ENCODE results near the gene DLK1. TPM values are rescaled to one million over a fixed set of nuclear protein-coding genes. Genes with fewer than 3 reads are reported as not detected.

DLK1 gene
- total RNA-seq, 2 donors from 2014 or later: not detected

DNA sequence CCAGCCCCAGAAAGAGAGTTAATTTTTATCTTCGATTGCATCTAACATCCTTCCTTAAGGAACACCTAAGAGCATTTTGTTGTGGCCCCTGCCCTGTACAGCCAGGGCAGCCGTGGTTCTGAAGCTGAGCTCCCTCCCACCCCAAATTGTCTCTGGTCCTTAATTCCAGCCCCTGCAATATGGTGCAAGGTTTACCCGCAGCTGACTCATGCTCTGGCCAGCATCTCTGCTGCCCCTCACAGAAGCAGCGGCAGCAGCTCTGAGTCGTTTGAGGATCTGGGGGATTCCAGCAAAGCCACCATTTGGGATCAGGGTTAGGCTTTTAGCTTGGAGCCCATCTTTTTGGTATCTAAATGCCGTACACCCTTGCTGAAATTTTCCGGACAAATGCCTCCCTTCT is 3.3 kb downstream of the DLK1 start:
- H3K9me3 ChIP-seq: no peaks in the 10 kb centered on the region
- H3K4me3 ChIP-seq: no peak overlapping the region
- H3K27me3 ChIP-seq (replicated peaks; ENCODE audit: insufficient read depth): no peaks in the 10 kb centered on the region
- H3K4me1 ChIP-seq (ENCODE audit: control insufficient read depth in 1 of 2, low read depth in 2 of 2): no peaks in the 10 kb centered on the region
- H3K36me3 ChIP-seq: no peaks in the 10 kb centered on the region
- ATAC-seq (ENCODE audit: insufficient number of reproducible peaks, low FRiP score, low read depth) (no peak), DNase-seq (ENCODE audit: low spot score) (no peak)
- TF ChIP-seq CTCF (IDR thresholded peaks at IDR 0.05): no peak
- H3K27ac ChIP-seq: no peak overlapping the region

- no peak for DNase-seq (ENCODE audit: low spot score)
- no peak overlapping the region for H3K4me3 ChIP-seq
- H3K36me3 ChIP-seq: no peaks in the 10 kb centered on the region
- H3K27ac ChIP-seq: no peak overlapping the region
- no peaks in the 10 kb centered on the region for H3K9me3 ChIP-seq
- no peaks in the 10 kb centered on the region for H3K4me1 ChIP-seq (ENCODE audit: control insufficient read depth in 1 of 2, low read depth in 2 of 2)
- no peak for TF ChIP-seq CTCF (IDR thresholded peaks at IDR 0.05)
- ATAC-seq (ENCODE audit: insufficient number of reproducible peaks, low FRiP score, low read depth): no peak
- no peaks in the 10 kb centered on the region for H3K27me3 ChIP-seq (replicated peaks; ENCODE audit: insufficient read depth)
These were observed 3.9 kb downstream of the DLK1 start for GRCh38 chr14:100730581-100730980.

DNA sequence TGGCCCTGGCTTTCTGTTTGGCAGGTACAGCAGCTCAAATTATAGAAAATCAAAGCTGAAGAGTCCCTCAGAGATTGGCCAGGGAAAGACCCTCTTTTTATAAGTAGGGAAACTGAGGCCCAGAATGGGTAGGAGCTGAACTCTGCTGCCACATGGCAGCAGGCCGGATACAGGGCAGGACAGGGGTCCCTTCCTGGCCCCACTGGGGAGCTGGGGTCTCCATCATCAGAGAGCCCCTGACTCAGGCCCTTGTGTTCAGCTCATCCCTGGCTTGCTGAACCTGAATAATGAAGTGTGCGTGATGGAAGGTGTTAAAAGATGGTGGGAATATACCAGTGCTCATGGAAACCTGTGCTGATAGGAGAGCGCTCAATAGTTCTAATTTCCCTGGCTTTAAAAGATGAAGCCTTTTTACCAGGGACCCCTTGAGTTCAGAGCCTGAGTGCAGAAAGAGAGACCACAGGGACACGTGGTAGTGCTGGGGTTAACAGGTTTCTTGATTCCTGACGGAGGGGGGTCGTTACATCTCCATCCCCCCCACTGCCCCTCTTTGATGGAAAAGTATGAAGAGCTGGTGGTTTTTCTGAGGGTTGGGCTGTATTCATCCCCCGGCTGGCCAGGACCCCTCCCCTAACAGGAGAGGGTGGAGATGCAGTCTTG is 4.4 kb downstream of the DLK1 start:
- Histone ChIP-seq H3K36me3 (no peaks in the 10 kb centered on the region), H3K4me3 (no peak overlapping the region), H3K27ac (no peak overlapping the region), H3K4me1 (ENCODE audit: control insufficient read depth in 1 of 2, low read depth in 2 of 2) (no peaks in the 10 kb centered on the region), H3K9me3 (no peaks in the 10 kb centered on the region), H3K27me3 (replicated peaks; ENCODE audit: insufficient read depth) (no peaks in the 10 kb centered on the region)
- DNase-seq (ENCODE audit: low spot score) (no peak), ATAC-seq (ENCODE audit: insufficient number of reproducible peaks, low FRiP score, low read depth) (no peak)
- TF ChIP-seq CTCF (IDR thresholded peaks at IDR 0.05): no peak

- Histone ChIP-seq H3K27me3 (replicated peaks; ENCODE audit: insufficient read depth) (no peaks in the 10 kb centered on the region), H3K27ac (no peak overlapping the region), H3K9me3 (no peaks in the 10 kb centered on the region), H3K4me1 (ENCODE audit: control insufficient read depth in 1 of 2, low read depth in 2 of 2) (no peaks in the 10 kb centered on the region), H3K36me3 (no peaks in the 10 kb centered on the region), H3K4me3 (no peak overlapping the region)
- no peak for TF ChIP-seq CTCF (IDR thresholded peaks at IDR 0.05)
- DNase-seq (ENCODE audit: low spot score): no peak
- ATAC-seq (ENCODE audit: insufficient number of reproducible peaks, low FRiP score, low read depth): no peak
These were observed 5.4 kb downstream of the DLK1 start for GRCh38 chr14:100731846-100732765.

DNA sequence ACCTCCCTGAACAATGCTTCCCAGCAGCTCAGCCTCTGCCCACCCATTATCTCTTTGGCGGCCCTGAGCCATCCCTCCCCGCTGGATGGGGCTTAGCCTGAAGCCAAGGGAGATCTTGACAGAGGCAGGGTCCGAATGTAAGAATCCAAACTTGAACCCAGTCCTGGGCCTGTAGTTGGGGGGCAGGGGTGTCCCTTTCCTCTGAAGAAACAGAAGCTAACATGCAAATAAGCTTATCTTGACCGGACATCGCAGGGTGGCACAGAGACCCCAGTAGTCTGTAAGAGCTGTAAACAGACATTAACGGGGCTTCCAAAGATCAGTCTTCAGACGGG is 6.0 kb downstream of the DLK1 start:
- DNase-seq (ENCODE audit: low spot score) (no peak), ATAC-seq (ENCODE audit: insufficient number of reproducible peaks, low FRiP score, low read depth) (no peak)
- Histone ChIP-seq H3K36me3 (no peaks in the 10 kb centered on the region), H3K9me3 (no peaks in the 10 kb centered on the region), H3K4me3 (no peak overlapping the region), H3K4me1 (ENCODE audit: control insufficient read depth in 1 of 2, low read depth in 2 of 2) (no peaks in the 10 kb centered on the region), H3K27ac (no peak overlapping the region), H3K27me3 (replicated peaks; ENCODE audit: insufficient read depth) (no peaks in the 10 kb centered on the region)
- TF ChIP-seq CTCF (IDR thresholded peaks at IDR 0.05): no peak

Data from thoracic aorta (tissue), 2 donors.